Measurements from ENCODE around the gene OR10A2.

DNA sequence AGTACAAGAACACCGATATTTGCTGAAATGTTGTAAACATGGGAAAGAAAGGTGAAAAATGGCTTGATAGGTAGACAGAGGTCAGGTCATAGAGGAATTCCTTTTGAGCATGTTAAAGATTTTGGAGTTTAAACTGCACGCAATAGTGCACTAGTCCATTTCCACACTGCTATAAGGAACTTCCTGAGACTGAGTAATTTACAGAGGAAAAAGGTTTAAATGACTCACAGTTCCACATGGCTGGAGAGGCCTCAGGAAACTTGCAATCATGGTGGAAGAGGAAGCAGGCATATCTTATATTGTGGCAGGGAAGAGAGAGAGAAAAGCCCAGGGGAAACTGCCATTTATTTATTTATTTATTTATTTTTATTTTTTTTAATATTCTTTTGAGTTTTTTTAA, 12.3 kb upstream of the OR10A2 start:
- TF ChIP-seq CTCF (conservative IDR thresholded peaks at IDR 0.05; ENCODE audit: low read length) (no peak), EZH2phosphoT487 (IDR thresholded peaks at IDR 0.05; ENCODE audit: borderline replicate concordance, low read depth, low read length) (no peak)

Measured in OCI-LY7 (cell line).